ENCODE data around the gene CFAP97.
A peak's percentile ranks its signal among the peaks of the same experiment; 100 is the strongest.

CFAP97 gene

GRCh38 chr4:185145572-185145971 is 58.2 kb downstream of the CFAP97 start:
- peaks cover 3% of the 10 kb centered on the region for H3K4me1 ChIP-seq (ENCODE audit: insufficient read depth, insufficient read length)

GRCh38 chr4:185144601-185145240 is 59.1 kb downstream of the CFAP97 start:
- Histone ChIP-seq H3K4me3 (ENCODE audit: insufficient read length, low read depth) (no peak overlapping the region), H3K9ac (ENCODE audit: insufficient read length, low read depth) (no peak overlapping the region)

More at GRCh38 chr4:185145572-185145971, 58.2 kb downstream of the CFAP97 start:
- Histone ChIP-seq H3K9me3 (ENCODE audit: insufficient read depth, low read length) (no peaks in the 10 kb centered on the region), H3K4me3 (ENCODE audit: insufficient read length, low read depth) (no peak overlapping the region), H3K27me3 (ENCODE audit: insufficient read depth, insufficient read length) (no peaks in the 10 kb centered on the region), H3K9ac (ENCODE audit: insufficient read length, low read depth) (no peak overlapping the region), H3K36me3 (ENCODE audit: insufficient read depth, insufficient read length, low read length) (peaks cover 34% of the 10 kb centered on the region)
- TF ChIP-seq SUZ12 (IDR thresholded peaks at IDR 0.05; ENCODE audit: extremely low read depth, insufficient read depth, insufficient read length): no peak
- no peak for TF ChIP-seq ZNF274 (IDR thresholded peaks at IDR 0.05; ENCODE audit: low read depth, low read length)
- no peak for TF ChIP-seq YY1 (IDR thresholded peaks at IDR 0.05; ENCODE audit: insufficient read depth, insufficient read length)
- DNase-seq (ENCODE audit: low read depth, low spot score): no peak

GRCh38 chr4:185143601-185143969 is 60.2 kb downstream of the CFAP97 start:
- H3K9ac ChIP-seq (ENCODE audit: insufficient read length, low read depth): peak overlapping the region; percentile 85
- H3K36me3 ChIP-seq (ENCODE audit: insufficient read depth, insufficient read length, low read length): peaks cover 31% of the 10 kb centered on the region
- H3K9me3 ChIP-seq (ENCODE audit: insufficient read depth, low read length): no peaks in the 10 kb centered on the region
- H3K4me3 ChIP-seq (ENCODE audit: insufficient read length, low read depth): peak overlapping the region; percentile 80
- no peak for TF ChIP-seq ZNF274 (IDR thresholded peaks at IDR 0.05; ENCODE audit: low read depth, low read length)
- no peak for TF ChIP-seq SUZ12 (IDR thresholded peaks at IDR 0.05; ENCODE audit: extremely low read depth, insufficient read depth, insufficient read length)
- no peak for TF ChIP-seq YY1 (IDR thresholded peaks at IDR 0.05; ENCODE audit: insufficient read depth, insufficient read length)
- DNase-seq (ENCODE audit: low read depth, low spot score): no peak
- H3K27me3 ChIP-seq (ENCODE audit: insufficient read depth, insufficient read length): no peaks in the 10 kb centered on the region
- peaks cover 3% of the 10 kb centered on the region for H3K4me1 ChIP-seq (ENCODE audit: insufficient read depth, insufficient read length)

More at GRCh38 chr4:185144601-185145240, 59.1 kb downstream of the CFAP97 start:
- no peak for DNase-seq (ENCODE audit: low read depth, low spot score)
- no peaks in the 10 kb centered on the region for H3K27me3 ChIP-seq (ENCODE audit: insufficient read depth, insufficient read length)
- peaks cover 31% of the 10 kb centered on the region for H3K36me3 ChIP-seq (ENCODE audit: insufficient read depth, insufficient read length, low read length)
- TF ChIP-seq ZNF274 (IDR thresholded peaks at IDR 0.05; ENCODE audit: low read depth, low read length) (no peak), SUZ12 (IDR thresholded peaks at IDR 0.05; ENCODE audit: extremely low read depth, insufficient read depth, insufficient read length) (no peak), YY1 (IDR thresholded peaks at IDR 0.05; ENCODE audit: insufficient read depth, insufficient read length) (no peak)
- peaks cover 3% of the 10 kb centered on the region for H3K4me1 ChIP-seq (ENCODE audit: insufficient read depth, insufficient read length)
- H3K9me3 ChIP-seq (ENCODE audit: insufficient read depth, low read length): no peaks in the 10 kb centered on the region

GRCh38 chr4:185142912-185143600 is 60.7 kb downstream of the CFAP97 start, which contains the start of gene SLC25A4:
Gene SLC25A4, plus strand, starts transcription at chr4:185143266. Its CDS starts 107 bp downstream, at chr4:185143373.
- Histone ChIP-seq H3K4me1 (ENCODE audit: insufficient read depth, insufficient read length) (peaks cover 3% of the 10 kb centered on the region), H3K9ac (ENCODE audit: insufficient read length, low read depth) (peak within 1 kb of the TSS; percentile 85), H3K9me3 (ENCODE audit: insufficient read depth, low read length) (no peaks in the 10 kb centered on the region), H3K4me3 (ENCODE audit: insufficient read length, low read depth) (peak within 1 kb of the TSS; percentile 80), H3K36me3 (ENCODE audit: insufficient read depth, insufficient read length, low read length) (peaks cover 31% of the 10 kb centered on the region), H3K27me3 (ENCODE audit: insufficient read depth, insufficient read length) (no peaks in the 10 kb centered on the region)
- peak; percentile 56 for DNase-seq (ENCODE audit: low read depth, low spot score)
- TF ChIP-seq ZNF274 (IDR thresholded peaks at IDR 0.05; ENCODE audit: low read depth, low read length) (no peak), YY1 (IDR thresholded peaks at IDR 0.05; ENCODE audit: insufficient read depth, insufficient read length) (no peak), SUZ12 (IDR thresholded peaks at IDR 0.05; ENCODE audit: extremely low read depth, insufficient read depth, insufficient read length) (no peak)

- H3K36me3 ChIP-seq (ENCODE audit: insufficient read depth, insufficient read length, low read length): peaks cover 29% of the 10 kb centered on the region
- H3K9ac ChIP-seq (ENCODE audit: insufficient read length, low read depth): peak overlapping the region; percentile 77
- DNase-seq (ENCODE audit: low read depth, low spot score): no peak
- H3K4me1 ChIP-seq (ENCODE audit: insufficient read depth, insufficient read length): peaks cover 3% of the 10 kb centered on the region
- TF ChIP-seq YY1 (IDR thresholded peaks at IDR 0.05; ENCODE audit: insufficient read depth, insufficient read length) (no peak), ZNF274 (IDR thresholded peaks at IDR 0.05; ENCODE audit: low read depth, low read length) (no peak), SUZ12 (IDR thresholded peaks at IDR 0.05; ENCODE audit: extremely low read depth, insufficient read depth, insufficient read length) (no peak)
- no peaks in the 10 kb centered on the region for H3K9me3 ChIP-seq (ENCODE audit: insufficient read depth, low read length)
- no peaks in the 10 kb centered on the region for H3K27me3 ChIP-seq (ENCODE audit: insufficient read depth, insufficient read length)
- peak overlapping the region; percentile 80 for H3K4me3 ChIP-seq (ENCODE audit: insufficient read length, low read depth)
These were observed 61.3 kb downstream of the CFAP97 start for GRCh38 chr4:185142564-185142911.

- no peaks in the 10 kb centered on the region for H3K27me3 ChIP-seq (ENCODE audit: insufficient read depth, insufficient read length)
- H3K4me1 ChIP-seq (ENCODE audit: insufficient read depth, insufficient read length): peaks cover 3% of the 10 kb centered on the region
- H3K9ac ChIP-seq (ENCODE audit: insufficient read length, low read depth): no peak overlapping the region
- no peak overlapping the region for H3K4me3 ChIP-seq (ENCODE audit: insufficient read length, low read depth)
- H3K9me3 ChIP-seq (ENCODE audit: insufficient read depth, low read length): no peaks in the 10 kb centered on the region
- TF ChIP-seq YY1 (IDR thresholded peaks at IDR 0.05; ENCODE audit: insufficient read depth, insufficient read length) (no peak), SUZ12 (IDR thresholded peaks at IDR 0.05; ENCODE audit: extremely low read depth, insufficient read depth, insufficient read length) (no peak), ZNF274 (IDR thresholded peaks at IDR 0.05; ENCODE audit: low read depth, low read length) (no peak)
- DNase-seq (ENCODE audit: low read depth, low spot score): no peak
- H3K36me3 ChIP-seq (ENCODE audit: insufficient read depth, insufficient read length, low read length): peaks cover 22% of the 10 kb centered on the region
These were observed 62.0 kb downstream of the CFAP97 start for GRCh38 chr4:185141777-185142176.

- H3K9ac ChIP-seq (ENCODE audit: insufficient read length, low read depth): no peak overlapping the region
- no peaks in the 10 kb centered on the region for H3K4me1 ChIP-seq (ENCODE audit: insufficient read depth, insufficient read length)
- TF ChIP-seq YY1 (IDR thresholded peaks at IDR 0.05; ENCODE audit: insufficient read depth, insufficient read length) (no peak), ZNF274 (IDR thresholded peaks at IDR 0.05; ENCODE audit: low read depth, low read length) (no peak), SUZ12 (IDR thresholded peaks at IDR 0.05; ENCODE audit: extremely low read depth, insufficient read depth, insufficient read length) (no peak)
These were observed 64.1 kb downstream of the CFAP97 start for GRCh38 chr4:185139736-185140135.

More at GRCh38 chr4:185139736-185140135, 64.1 kb downstream of the CFAP97 start:
- DNase-seq (ENCODE audit: low read depth, low spot score): no peak
- Histone ChIP-seq H3K4me3 (ENCODE audit: insufficient read length, low read depth) (no peak overlapping the region), H3K9me3 (ENCODE audit: insufficient read depth, low read length) (no peaks in the 10 kb centered on the region), H3K36me3 (ENCODE audit: insufficient read depth, insufficient read length, low read length) (peaks cover 2% of the 10 kb centered on the region), H3K27me3 (ENCODE audit: insufficient read depth, insufficient read length) (no peaks in the 10 kb centered on the region)
